ENCODE data around the gene STARD13.

Gene STARD13

DNA sequence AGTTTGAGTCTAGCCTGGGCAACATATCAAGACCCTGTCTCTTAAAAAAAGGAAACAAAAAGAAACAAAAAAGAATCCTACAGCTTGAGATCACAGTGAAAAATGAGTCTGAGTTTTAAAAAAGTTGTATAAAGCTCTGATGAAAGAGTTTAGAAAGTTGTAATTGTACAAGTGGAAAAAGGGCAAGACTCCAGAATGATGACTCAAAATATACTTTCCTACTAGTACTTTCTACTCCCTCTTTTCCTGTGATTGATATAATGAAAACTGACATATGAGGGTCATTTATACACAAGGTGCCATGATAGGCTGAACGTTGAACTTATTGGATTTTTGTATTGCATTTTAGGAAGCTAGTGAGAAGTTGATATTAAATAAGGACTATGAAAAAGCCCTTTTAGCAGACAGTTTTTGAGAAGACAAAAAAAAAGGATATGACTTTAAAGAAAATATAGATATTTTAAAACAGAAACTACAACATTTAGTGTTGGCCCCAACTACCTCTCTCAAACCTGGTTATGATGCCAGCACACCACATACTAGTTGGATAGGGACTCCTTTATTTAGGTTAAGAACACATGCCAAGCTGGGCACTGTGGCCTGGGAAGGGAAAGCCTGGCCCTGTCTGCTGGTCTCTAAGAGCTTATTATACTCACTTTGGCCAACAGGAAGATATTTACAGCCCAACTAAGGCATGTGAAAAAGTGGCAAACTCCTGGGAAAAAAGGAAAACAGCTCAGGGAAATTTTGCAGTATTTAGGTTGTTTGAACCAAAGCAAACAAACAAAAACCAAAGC is 152.7 kb downstream of the STARD13 start:
- no peak for DNase-seq

DNA sequence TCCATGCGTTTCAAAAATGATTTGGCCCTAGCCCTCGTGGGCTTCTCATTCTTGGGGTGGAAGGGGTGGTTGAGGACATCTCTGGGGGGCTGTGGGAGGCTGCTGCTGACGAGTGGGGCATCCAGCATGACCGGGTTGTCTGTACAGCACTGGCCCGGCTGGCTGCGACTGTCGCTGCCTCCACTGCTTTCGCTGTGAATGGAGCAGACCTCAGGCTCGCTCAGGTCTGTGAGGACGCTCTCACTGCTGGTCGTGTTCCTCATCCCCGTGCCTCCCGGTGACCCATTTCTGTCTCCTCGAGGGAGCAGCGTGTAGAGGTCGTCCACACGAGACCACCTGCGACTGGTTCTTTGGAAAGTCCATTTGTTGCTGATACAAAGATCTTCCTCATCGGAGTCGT is 155.7 kb downstream of the STARD13 start:
- no peak for DNase-seq

DNA sequence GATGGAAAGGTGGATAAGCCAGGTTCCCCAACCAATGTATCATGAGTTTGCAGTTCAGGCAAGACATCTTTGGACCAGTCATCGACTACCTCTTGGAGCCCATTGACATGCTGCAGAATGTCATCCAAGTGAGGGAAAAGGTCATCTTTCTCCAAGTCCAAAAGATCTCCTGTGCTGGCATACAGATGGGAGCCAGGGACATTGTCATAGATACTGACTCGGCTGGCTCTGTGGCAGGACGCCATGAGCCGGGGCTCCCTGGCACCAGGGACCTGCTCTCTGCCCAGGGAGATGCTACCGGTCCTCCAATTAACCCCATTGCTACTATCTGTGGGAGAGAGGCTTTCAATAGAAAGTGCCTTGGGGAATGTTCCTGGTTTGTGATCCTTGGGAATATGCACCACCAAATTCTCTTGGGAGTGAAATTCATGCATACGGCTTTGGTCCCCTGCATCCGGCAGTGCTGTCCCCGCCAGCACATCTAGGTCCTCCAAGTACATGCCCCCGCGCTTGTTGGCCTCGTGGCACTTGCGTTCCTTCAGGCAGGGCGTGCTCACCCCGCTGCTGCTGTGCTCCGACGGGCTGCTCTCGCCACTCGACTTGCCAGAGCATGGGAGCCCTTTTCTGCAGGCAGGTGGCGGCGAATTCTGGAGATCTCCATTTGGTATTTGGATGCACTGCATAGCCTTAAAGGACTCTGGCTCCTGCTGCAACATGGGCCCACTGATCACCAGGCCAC is 156.3 kb downstream of the STARD13 start:
- no peak for DNase-seq

DNA sequence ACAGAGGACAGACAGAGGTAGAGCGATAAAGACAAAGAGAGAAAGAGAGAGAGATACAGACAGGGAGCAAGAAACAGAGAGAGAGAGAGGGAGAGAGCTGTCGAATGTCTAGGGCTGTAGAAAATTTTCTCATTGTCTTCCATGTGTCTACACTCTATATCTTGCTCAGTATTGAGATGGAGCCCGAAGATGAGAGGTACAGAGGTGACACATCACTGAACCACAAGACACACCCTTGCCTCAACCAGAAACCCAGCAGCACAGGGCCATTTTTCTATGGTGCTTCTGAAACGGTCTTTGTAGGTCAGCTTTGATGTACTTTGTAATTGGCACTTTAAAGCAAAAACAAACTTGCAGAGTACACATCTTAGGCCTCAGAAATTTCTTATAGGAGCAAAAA is 157.4 kb downstream of the STARD13 start:
- no peak for DNase-seq

DNA sequence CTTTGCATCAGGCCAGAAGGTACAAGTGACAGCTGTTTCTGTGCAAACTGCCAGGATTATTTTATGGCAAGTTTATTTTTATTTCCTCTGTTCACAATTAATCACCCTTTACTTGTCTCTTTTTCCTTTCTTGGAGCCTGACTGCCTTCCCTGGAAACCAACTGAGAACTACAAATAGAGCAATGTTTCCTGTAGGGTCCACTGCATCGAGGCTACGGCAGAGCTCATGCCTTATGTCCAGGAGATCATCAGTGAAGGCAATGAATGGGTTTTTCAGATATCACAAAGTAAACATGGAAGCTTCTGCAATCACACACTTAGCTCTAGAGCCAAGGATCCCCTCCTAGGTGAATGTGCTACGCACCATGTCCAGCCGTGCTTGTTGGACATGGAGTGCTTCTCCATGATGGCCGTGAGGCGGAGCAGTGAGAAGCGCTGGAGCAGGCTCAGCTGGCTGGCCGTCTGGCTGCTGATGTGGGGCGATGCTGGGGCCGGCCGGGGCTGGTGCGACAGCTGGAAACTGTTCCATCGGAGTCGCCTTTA is 158.5 kb downstream of the STARD13 start:
- no peak for DNase-seq

DNA sequence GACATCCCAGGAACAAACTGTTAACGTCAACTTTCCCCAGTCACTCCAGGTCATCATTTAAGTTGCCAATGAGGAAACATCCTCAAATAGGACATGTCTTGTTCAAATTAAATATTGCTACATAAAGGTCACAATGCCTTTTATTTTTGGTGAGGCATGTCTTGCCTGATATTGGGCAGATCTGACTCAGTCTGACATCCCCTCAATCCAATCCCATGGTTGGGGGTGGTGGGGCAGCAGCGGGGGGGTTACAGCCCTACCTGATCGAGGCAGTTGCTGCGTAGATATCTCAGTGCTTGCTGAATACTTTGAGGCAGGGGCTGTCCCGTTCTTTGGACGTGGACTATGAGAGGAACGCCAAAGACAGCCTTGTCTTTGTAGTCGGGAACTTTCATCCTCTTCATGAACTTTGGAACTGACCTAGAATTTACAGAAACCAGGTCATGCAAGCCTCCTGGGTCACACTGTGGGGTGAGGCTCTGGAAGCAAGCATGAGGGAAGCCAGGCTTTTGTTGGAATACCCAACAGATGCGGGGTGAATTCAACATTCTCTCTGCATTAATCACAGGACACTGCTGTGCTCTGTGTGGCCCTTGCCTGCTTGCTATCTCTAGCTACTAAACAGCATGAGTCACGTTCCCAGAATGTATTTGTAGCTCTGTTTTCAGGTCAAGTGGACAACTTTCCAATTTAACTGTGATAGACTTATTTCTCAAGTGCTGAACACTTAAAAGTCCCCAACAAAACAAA is 159.6 kb downstream of the STARD13 start:
- no peak for DNase-seq

DNA sequence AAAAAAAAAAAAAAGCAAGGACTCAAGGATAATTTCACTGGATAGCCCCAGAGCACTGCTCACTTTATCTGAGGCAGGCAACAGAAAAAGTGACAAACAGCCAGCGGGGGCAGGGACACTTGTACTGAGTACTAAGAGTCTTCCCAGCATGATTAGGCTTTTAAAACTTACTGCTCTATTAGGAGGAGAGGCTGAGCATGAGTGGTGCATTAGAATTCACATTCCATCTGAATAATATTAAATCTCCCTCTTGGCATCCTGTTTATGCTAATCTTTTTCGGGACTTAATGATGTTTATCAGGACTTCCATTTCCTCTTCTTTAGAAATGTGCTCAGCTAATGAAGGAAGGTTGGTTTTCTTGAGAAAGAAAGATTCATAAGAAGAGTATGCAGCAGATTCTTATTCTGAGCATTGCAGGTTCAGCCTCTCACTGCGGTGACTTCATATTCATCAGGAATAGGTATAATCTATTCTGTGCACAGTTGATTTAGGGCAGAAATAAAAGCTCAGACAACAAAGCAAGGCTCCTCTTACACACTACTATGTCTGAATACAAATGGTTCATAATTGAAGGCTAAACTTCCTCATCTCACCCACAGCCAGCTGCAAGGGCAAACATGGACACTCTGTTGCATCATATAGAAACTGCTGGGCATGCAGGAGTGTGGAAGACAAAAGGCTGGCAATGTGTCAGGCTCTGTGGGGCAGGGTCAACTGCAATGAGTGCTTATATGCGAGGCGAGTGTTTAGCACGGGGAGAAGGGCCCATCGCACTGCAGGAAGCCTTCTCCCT is 162.3 kb downstream of the STARD13 start:
- peak; percentile 35 for DNase-seq

DNA sequence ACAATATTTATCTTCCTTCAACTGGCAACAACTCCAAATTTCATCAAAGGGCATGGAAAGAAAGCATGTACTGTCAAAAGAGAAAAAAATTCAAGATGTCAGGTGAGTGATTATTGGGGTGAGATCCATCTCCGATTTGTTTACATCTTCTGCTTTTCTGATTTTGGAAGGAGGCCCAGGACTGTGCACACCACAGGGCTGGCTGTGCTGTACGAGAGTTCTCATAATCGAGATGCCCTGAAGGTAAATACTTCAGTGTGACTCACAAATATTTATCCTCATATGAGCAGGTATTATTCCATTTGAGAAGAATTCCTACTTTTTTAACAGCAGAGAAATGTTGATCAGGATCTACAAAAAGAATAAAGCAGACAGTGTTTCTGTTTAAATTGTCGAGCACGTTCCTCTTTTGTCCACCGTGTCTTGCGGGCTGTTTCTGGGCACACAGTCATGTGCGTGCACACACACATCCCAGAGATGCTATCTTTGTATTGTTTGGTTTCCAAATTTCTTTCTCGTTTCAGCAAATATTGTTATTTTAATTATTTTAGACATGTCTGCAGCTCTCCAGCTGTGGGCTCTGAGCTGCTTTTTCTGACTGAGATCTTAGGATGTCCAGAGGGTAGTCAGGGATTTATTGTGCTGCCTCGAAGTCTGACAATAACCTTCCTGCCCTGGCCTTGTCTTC is 165.6 kb downstream of the STARD13 start:
- DNase-seq: no peak

DNA sequence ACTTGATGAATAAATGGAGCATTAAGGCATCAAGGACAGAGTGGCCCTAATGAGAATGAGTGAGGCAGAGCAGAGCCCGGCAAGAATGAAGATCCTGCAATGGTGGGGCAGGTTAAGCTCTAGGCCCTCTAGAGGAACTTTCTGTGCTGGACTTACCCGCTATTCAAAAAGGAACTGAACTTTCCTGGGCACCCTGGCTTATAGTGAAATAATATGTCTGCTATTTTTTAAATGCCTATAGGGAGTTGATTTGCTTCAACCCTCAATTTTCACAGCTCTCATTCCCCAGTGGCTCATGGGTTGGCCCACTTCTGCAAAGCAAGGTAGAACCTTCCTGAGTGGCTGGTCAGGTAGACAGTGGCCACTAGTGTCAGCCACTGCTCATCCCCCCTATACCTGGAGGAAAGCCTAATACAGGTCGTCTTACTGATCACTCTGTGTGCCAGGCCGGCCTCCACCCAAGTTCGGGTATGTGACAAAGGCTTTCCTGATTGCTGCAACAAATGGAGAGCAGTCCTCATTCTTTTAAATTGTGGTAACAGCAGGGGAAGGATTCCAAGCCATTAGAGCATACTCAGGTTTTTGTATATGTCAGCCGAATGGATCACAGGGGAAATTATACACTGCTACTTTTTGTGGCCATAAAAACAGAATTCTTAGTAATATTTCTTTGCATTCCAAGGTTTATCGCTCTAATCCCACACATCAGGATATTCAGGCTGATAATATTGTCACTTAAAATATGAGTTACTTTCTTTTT is 166.4 kb downstream of the STARD13 start:
- no peak for DNase-seq

DNA sequence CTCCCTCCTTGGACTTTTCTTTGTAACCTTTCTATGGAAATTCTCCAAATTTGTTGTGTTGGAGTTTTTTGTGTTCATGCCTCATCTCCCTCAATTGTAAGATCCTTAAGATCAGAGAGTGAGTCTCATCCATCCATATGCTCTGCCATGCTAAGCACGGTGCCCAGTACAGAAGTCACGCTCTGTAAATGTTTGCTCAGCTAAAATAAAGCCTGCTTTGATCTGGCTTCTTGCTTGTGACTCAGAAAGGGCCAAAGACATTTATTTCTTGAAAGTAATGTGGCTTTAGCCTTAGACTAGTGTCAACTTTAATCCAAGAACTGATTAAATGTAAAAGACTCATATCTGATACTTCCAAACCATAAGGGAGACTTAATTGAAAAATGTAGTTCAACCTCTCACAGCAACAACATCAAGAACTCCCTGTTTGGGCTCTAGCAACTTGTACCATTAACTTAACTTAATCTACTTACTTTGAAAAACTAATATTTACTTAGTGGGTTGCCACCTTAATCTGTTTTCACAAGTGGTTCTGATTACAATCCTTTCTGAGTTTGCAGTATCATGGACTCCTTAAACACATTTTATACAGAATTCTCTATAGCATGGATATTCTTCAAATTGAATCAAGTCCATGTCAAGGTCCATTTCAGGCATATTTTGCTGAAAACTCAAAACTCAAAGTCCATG is 169.1 kb downstream of the STARD13 start:
- DNase-seq: no peak

DNA sequence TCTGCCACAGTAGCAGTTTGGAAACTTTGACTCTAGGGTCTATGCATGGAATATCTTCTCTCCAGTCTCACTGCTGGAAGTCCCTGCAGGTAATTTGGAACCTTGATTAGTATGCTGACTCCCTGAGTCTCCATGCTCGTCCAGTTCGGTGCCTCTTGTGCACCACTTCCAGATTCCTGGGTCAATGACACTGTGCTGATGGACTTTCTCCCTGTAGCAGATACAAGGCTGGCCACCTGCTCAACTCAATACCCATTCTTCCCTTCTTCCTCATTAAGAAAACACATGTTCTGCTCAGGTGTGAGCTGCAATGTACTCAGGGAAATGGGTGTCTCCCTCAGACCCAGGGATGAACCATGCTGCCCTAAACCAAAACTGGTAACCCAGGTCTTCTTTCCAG is 170.3 kb downstream of the STARD13 start:
- DNase-seq: no peak

DNA sequence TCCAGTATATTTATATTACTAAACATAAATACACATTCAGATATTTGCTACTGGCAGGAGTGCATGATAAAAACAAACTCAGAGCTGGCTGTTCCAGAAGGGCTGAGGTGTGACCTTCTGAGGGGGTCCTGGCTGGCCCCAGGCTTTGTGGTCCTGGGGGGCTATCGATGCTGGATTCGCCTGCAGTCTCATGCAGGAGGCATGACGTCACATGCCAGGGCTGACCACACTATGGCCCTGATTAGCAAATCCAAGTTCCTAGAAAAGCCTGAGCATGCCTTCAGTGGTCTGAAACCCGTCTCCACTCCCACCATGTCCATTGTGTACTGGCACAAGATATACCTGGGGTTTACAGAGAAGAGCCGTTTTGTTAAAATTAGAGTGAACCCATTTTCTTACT is 171.4 kb downstream of the STARD13 start:
- no peak for DNase-seq

DNA sequence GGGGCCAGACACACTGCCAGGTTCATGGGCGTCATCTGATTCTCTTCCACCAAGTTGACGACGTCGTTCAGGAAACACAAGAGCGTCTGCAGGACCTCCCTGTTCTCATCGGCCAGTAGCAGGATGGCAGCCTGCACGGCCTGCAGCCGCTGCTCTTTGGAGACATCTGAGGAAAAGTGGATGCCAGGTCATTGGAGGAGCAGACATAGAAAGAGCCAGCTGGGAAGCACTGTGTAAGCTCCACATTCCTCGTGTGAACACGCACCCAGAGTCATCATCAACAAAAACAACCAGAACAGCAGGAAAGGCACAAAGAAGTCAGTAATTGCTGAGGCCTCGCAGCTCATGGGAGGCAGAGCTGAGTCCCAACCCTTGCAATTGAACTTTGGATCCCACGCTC is 172.8 kb downstream of the STARD13 start:
- DNase-seq: no peak

DNA sequence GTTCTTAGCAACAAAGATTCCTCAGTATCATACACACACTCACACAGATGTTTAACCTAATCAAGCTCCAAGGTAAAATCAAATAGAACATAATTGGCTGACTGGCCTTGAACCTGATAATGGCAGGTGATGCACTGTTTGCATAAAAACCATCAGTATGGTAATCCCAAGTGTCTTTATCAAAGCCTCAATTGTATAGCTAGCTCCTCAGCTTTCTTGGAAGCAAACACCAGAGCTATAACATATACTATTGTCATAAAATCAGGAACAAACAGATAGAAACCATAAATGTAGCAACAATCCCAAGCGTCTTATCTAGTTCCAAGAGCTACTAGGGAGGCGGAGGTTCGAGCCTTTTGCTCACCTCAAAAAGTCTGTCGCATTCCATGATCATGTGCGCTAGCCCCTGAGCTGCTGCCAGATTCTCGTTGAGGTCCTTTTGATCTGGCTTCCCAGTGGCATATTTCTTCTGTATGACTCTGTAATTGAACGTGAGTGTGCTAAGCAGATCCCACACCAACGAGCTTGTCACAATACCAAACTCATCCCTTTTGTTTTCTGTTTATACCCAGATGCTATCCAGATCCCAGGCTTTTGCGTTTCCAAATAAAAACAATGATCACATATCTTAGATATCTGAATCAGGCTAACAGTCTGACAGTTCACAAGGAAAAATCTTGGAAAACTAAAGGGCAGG is 174.0 kb downstream of the STARD13 start:
- DNase-seq: no peak

DNA sequence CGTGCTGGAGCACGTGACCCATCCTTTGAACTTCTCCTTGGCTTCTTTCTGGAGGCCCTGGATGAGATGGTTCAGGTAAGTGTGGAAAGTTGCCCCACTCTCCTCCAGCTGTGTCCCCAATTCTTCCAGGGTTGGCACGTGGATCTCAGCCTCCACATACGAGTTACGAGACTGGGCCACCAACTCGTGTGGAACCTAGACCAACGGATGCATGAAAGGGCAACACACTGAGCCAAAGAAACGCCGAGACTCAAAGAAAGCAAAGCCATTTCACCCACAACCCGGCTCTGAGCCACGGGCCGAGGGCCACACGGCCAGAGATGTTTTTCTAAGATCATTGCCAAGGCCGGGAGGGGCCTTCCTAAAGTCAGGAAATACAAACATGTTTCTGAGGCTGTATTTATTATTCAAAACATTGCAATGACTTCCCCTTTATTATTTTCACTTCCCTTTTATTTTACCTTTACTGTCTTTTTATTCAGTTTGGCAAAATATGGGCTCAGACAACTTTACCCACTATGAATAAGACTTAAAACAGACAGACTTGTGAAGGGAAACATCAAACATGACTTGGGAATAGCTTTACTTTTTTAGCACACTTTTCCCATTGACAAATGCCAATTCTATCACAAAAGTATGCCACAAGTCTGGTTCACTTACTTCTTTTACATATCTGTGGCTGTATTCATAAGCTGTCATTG is 174.7 kb downstream of the STARD13 start:
- no peak for DNase-seq

DNA sequence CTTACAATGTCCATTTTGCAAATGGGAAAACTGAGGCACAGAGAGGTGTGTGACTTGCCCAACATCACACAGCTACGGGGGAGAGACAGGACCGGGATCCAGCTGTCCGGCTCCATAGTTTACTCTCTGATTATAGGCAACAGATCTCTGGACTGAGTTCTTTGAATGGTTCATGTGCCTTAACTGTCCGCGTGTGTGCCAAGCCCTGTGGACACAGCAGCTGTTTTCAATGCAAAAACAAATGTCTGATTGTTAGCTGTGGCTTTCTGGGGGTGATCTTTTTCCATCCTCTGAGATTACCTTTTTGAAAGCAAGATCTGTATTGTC is 175.2 kb downstream of the STARD13 start:
- no peak for DNase-seq

DNA sequence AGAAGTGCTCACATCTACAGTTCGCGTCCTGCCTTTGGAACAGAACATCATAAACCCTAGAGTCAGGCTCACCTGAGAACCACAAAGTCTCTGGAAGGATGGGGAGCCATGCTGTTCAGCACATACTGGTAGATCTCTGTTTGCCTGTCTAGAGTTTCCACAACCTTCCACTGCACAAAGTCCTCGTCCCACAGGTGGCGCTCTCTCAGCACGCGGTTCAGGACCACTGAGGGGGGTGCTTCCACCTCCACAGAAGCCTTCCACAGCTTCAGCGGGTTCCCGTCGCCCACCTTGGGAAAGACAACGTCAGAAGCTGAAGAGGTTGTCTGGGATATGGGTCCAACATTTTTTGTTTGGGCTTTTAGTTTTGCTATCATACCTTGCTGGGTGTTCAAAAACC is 175.8 kb downstream of the STARD13 start:
- no peak for DNase-seq

DNA sequence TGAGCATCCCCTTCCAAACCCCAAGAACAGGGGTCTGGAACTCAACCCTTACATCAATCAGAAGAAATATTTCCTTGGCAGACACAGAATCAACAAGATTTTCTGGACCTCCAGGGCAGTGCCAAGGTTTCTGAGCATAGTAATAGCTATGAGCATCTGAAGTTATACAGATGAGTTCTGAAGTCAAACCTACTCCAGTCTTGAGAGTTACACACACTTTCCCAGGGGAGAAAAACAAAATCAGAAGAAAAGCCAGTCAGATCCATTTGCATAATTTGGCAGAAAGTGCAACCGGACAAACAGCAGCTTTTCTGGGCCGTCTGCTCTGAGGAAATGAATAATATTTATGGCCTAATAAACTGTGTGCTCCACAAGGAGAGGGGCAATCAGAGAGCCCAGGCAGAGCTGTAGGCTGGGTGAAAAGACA is 176.3 kb downstream of the STARD13 start:
- DNase-seq: no peak

DNA sequence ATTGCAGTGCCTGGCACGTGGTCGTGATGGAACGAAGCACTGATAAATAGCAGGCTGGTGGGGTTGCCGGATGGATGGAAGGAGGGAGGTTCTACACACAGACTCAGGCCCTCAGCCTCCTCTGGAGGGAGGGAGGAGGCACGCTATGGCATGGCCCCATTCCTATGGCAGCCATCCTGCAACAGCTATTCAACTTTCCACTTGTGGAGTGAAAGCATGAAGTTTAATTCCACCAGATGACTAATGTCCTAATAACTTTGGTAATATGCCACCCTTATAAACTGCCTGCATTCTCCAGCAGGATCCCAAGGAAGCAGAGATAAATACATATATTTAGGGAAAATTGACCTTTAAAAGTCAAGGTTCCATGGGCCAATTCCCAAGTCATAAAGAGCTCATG is 176.9 kb downstream of the STARD13 start:
- no peak for DNase-seq

Measured in CD4-positive, alpha-beta T cell treated with Interleukin-15 for 1 hour (primary cell).